Tibial nerve (tissue), 3 donors: ENCODE measurements around the gene OSCP1.

Experiments used
- CTCF ChIP-seq, 5 experiments: fragments of 200-600 bp in 3 of 5; fragments of 450-650 bp in 2 of 5; sonication (generic) in 3 of 5; IDR thresholded peaks; one replicate each; pipeline ENCODE4 v1.5.1; 2016 to 2019; ENCODE audit warnings: antibody characterized with exemption in 5 of 5, mild to moderate bottlenecking in 3 of 5, moderate library complexity in 2 of 5
- POLR2A ChIP-seq, 2 donors: fragments of 450-650 bp; IDR thresholded peaks; one replicate each; pipeline ENCODE4 v1.6.1; 2017; ENCODE audit warnings: antibody characterized with exemption in 2 of 2, mild to moderate bottlenecking in 2 of 2, moderate library complexity in 2 of 2

GRCh38 chr1:36457691-36458090, 7.4 kb upstream of the OSCP1 start:
- TF ChIP-seq POLR2A (IDR thresholded peaks at IDR 0.05) (no peak), CTCF (IDR thresholded peaks at IDR 0.05) (no peak)
